ENCODE results near the gene SLC25A48.

- TF ChIP-seq CTCF (conservative IDR thresholded peaks at IDR 0.05), result no peak
- no peak for TF ChIP-seq EZH2 (IDR thresholded peaks at IDR 0.05; ENCODE audit: low read depth)
Measured at GRCh38 chr5:135891791-135892190, 57.3 kb downstream of the SLC25A48 start.
